Measurements from ENCODE around the gene PPM1A. TPM values are rescaled to one million over a fixed set of nuclear protein-coding genes. Genes with fewer than 3 reads are reported as not detected.

Gene PPM1A
- total RNA-seq, 4 donors from 2014 or later: 40.4 to 60.2 (median 53.6) TPM

- no peaks in the 10 kb centered on the region for H3K27me3 ChIP-seq
- no peaks in the 10 kb centered on the region for H3K9me3 ChIP-seq
- no peaks in the 10 kb centered on the region for H3K36me3 ChIP-seq
- 93% methylated on average over 1 of the region's 2 CpGs for WGBS
- no peak overlapping the region for H3K27ac ChIP-seq (replicated peaks in 1 of 4)
- intact Hi-C loops (cut with DNase I): loop anchor here (5.0 kb wide), 1 partner anchor 153 kb away; the partner anchor contains the start of gene PCNX4
- no peak for DNase-seq (ENCODE audit: extremely low spot score)
- TF ChIP-seq EP300 (IDR thresholded peaks at IDR 0.05) (no peak), POLR2AphosphoS5 (IDR thresholded peaks at IDR 0.05) (no peak), CTCF (IDR thresholded peaks at IDR 0.05) (no peak), POLR2A (IDR thresholded peaks at IDR 0.05; ENCODE audit: low read depth) (no peak)
- H3K4me3 ChIP-seq: no peak overlapping the region
- H3K4me1 ChIP-seq: peaks cover 3 to 16% (median 9%) of the 10 kb centered on the region in 4 donors
These were observed 3.4 kb upstream of the PPM1A start for GRCh38 chr14:60245380-60246177.

GRCh38 chr14:60247994-60248696 lies 876 bp upstream of the PPM1A start:
- H3K36me3 ChIP-seq: no peaks in the 10 kb centered on the region
- 0% methylated on average over 17 of the region's 27 CpGs for WGBS
- TF ChIP-seq POLR2AphosphoS5 (IDR thresholded peaks at IDR 0.05) (peak; percentile 85 to 88), CTCF (IDR thresholded peaks at IDR 0.05) (no peak), POLR2A (IDR thresholded peaks at IDR 0.05; ENCODE audit: low read depth) (peak; percentile 29)
- peak overlapping the region; percentile 82 to 97 (median 92) for H3K4me3 ChIP-seq
- H3K27me3 ChIP-seq: no peaks in the 10 kb centered on the region
- intact Hi-C loops (cut with DNase I): loop anchor here (5.0 kb wide), 1 partner anchor 156 kb away; the partner anchor contains the start of gene PCNX4
- peak overlapping the region; percentile 98 to 100 (median 98) for H3K27ac ChIP-seq (replicated peaks in 1 of 4)
- peak; percentile 98 for DNase-seq (ENCODE audit: extremely low spot score)
- no peaks in the 10 kb centered on the region for H3K9me3 ChIP-seq
- peaks cover 19 to 41% (median 34%) of the 10 kb centered on the region in 4 donors for H3K4me1 ChIP-seq

GRCh38 chr14:60249321-60250256 lies 568 bp downstream of the PPM1A start:
- no peaks in the 10 kb centered on the region for H3K27me3 ChIP-seq
- WGBS: 0% methylated on average over 12 of the region's 107 CpGs
- peak overlapping the region; percentile 98 to 100 (median 98) for H3K27ac ChIP-seq (replicated peaks in 1 of 4)
- intact Hi-C loops (cut with DNase I): loop anchor here (5.0 kb wide), 2 partner anchors 78 to 157 kb away; partner anchors contain the start of gene PCNX4
- peak overlapping the region; percentile 82 to 97 (median 92) for H3K4me3 ChIP-seq
- no peak for TF ChIP-seq CTCF (IDR thresholded peaks at IDR 0.05)
- no peak for TF ChIP-seq EP300 (IDR thresholded peaks at IDR 0.05)
- no peak for TF ChIP-seq POLR2A (IDR thresholded peaks at IDR 0.05; ENCODE audit: low read depth)
- no peak for TF ChIP-seq POLR2AphosphoS5 (IDR thresholded peaks at IDR 0.05)
- DNase-seq (ENCODE audit: extremely low spot score): no peak
- H3K4me1 ChIP-seq: peaks cover 33 to 55% (median 49%) of the 10 kb centered on the region in 4 donors
- no peaks in the 10 kb centered on the region for H3K36me3 ChIP-seq
- H3K9me3 ChIP-seq: no peaks in the 10 kb centered on the region

- Histone ChIP-seq H3K27me3 (no peaks in the 10 kb centered on the region), H3K4me1 (peaks cover 35 to 59% (median 51%) of the 10 kb centered on the region in 4 donors), H3K4me3 (peak overlapping the region; percentile 82 to 97 (median 92)), H3K9me3 (no peaks in the 10 kb centered on the region), H3K36me3 (no peaks in the 10 kb centered on the region), H3K27ac (replicated peaks in 1 of 4) (peak overlapping the region; percentile 98 to 100 (median 98))
- TF ChIP-seq POLR2AphosphoS5 (IDR thresholded peaks at IDR 0.05): no peak
- no peak for TF ChIP-seq POLR2A (IDR thresholded peaks at IDR 0.05; ENCODE audit: low read depth)
- no peak for TF ChIP-seq CTCF (IDR thresholded peaks at IDR 0.05)
- TF ChIP-seq EP300 (IDR thresholded peaks at IDR 0.05): no peak
- intact Hi-C loops (cut with DNase I): loop anchor here (5.0 kb wide), 1 partner anchor 77 kb away; no protein-coding TSS in a partner anchor
- no peak for DNase-seq (ENCODE audit: extremely low spot score)
- 14% methylated on average over 9 of the region's 9 CpGs for WGBS
These were observed 1.4 kb downstream of the PPM1A start for GRCh38 chr14:60250257-60251035.
